B cell (primary cell): ENCODE data around the gene AFAP1L1. TPM values are rescaled to one million over a fixed set of nuclear protein-coding genes. Genes with fewer than 3 reads are reported as not detected.
A peak's percentile ranks its signal among the peaks of the same experiment; 100 is the strongest.

Source experiments
- ATAC-seq: fragments of 200-7000 bp; cut with Tn5 transposase; one replicate; pipeline ENCODE4 v1.10.0; 2021; ENCODE audit warnings: low read depth, mild to moderate bottlenecking, moderate number of reproducible peaks, moderate library complexity
- CTCF ChIA-PET: fragments of 350-600 bp; sonication (Branson Sonifier 250); formaldehyde crosslinking; loops from one replicate; lab custom pipeline; 2021; ENCODE audit warnings: antibody characterized with exemption, inconsistent platforms; lab: Charles Lee
- POLR2A ChIA-PET: fragments of 350-600 bp; sonication (Branson Sonifier 250); formaldehyde crosslinking; loops from one replicate; lab custom pipeline; 2021; ENCODE audit warnings: antibody characterized with exemption; lab: Charles Lee
- DNase-seq: peaks from one replicate; pipeline ENCODE4 v3.0.0; 2013
- H2AFZ ChIP-seq: 2 replicates; pipeline ENCODE4 v1.6.1; 2012; ENCODE audit warnings: mild to moderate bottlenecking, low read depth, low read length; ENCODE audit not compliant: insufficient read depth, poor library complexity, severe bottlenecking
- H3K27ac ChIP-seq, 2 donors: 1 replicate in 1 of 2; 2 replicates in 1 of 2; pipeline ENCODE4 v1.5.1; 2012 to 2013; ENCODE audit warnings: low read length in 2 of 2, mild to moderate bottlenecking in 2 of 2, moderate library complexity in 1 of 2
- H3K27me3 ChIP-seq, 4 experiments: fragments of 200-600 bp in 1 of 4; sonication (generic) in 1 of 4; replicated peaks in 1 of 4; 1 replicate in 2 of 4; 2 replicates in 2 of 4; pipeline versions ENCODE4 v1.6.1 to v1.7.0; 2013 to 2016; ENCODE audit warnings: low read length in 3 of 4, mild to moderate bottlenecking in 2 of 4, mixed read lengths in 1 of 4, moderate library complexity in 1 of 4; ENCODE audit not compliant: insufficient read depth in 4 of 4, control insufficient read depth in 3 of 4; ENCODE audit errors: control extremely low read depth in 1 of 4
- H3K36me3 ChIP-seq, 2 experiments: replicated peaks in 1 of 2; 1 replicate in 1 of 2; 2 replicates in 1 of 2; pipeline versions ENCODE4 v1.6.1 to v1.7.1; 2013; ENCODE audit warnings: low read length in 1 of 2; ENCODE audit not compliant: insufficient read depth in 2 of 2, control insufficient read depth in 1 of 2; ENCODE audit errors: control extremely low read depth in 1 of 2, extremely low read depth in 1 of 2
- H3K4me1 ChIP-seq, 2 donors: fragments of 200-600 bp in 1 of 2; sonication (generic) in 1 of 2; 1 replicate in 1 of 2; 2 replicates in 1 of 2; pipeline versions ENCODE4 v1.5.1 to v1.6.1; 2013 to 2017; ENCODE audit warnings: low read length in 2 of 2; ENCODE audit not compliant: control insufficient read depth in 2 of 2, insufficient read depth in 2 of 2
- H3K4me2 ChIP-seq: replicated peaks from 2 replicates; pipeline ENCODE3; 2012; ENCODE audit warnings: mild to moderate bottlenecking, low read depth, low read length; ENCODE audit not compliant: poor library complexity, severe bottlenecking
- H3K4me3 ChIP-seq, 5 experiments: fragments of 200-600 bp in 1 of 5; sonication (generic) in 1 of 5; 1 replicate in 3 of 5; 2 replicates in 2 of 5; pipeline versions ENCODE4 v1.5.1 to v1.7.0; 2011 to 2016; ENCODE audit warnings: low read length in 4 of 5, mild to moderate bottlenecking in 4 of 5, low read depth in 2 of 5, control low read depth in 1 of 5, moderate library complexity in 1 of 5; ENCODE audit not compliant: insufficient read depth in 1 of 5; ENCODE audit errors: control extremely low read depth in 1 of 5, extremely low read depth in 1 of 5
- H3K79me2 ChIP-seq: fragments of 200-600 bp; sonication (generic); one replicate; pipeline ENCODE4 v1.6.0; 2016; ENCODE audit warnings: low read length; ENCODE audit not compliant: control insufficient read depth, insufficient read depth
- H3K9ac ChIP-seq: fragments of 200-600 bp; sonication (generic); 2 replicates; pipeline ENCODE4 v1.6.1; 2017; ENCODE audit warnings: mild to moderate bottlenecking, low read length, moderate library complexity
- H3K9me3 ChIP-seq, 3 donors: one replicate each; pipeline versions ENCODE4 v1.6.1 to v1.7.1; 2013; ENCODE audit warnings: low read length in 2 of 3; ENCODE audit not compliant: control insufficient read depth in 2 of 3, insufficient read depth in 1 of 3; ENCODE audit errors: control extremely low read depth in 1 of 3
- H4K20me1 ChIP-seq: 2 replicates; pipeline ENCODE4 v1.6.0; 2012; ENCODE audit warnings: mild to moderate bottlenecking, low read length; ENCODE audit not compliant: insufficient read depth, control insufficient read depth, poor library complexity, severe bottlenecking
- H3K27ac Mint-ChIP-seq: one replicate; pipeline ENCODE4 v1.8.0; 2021; ENCODE audit warnings: mixed read lengths
- H3K27me3 Mint-ChIP-seq: one replicate; pipeline ENCODE4 v1.8.0; 2021; ENCODE audit warnings: mixed read lengths
- H3K4me1 Mint-ChIP-seq: one replicate; pipeline ENCODE4 v1.8.0; 2021; ENCODE audit warnings: mixed read lengths
- H3K4me3 Mint-ChIP-seq: one replicate; pipeline ENCODE4 v1.8.0; 2021; ENCODE audit warnings: mixed read lengths
- H3K9me3 Mint-ChIP-seq: one replicate; pipeline ENCODE4 v1.8.0; 2022; ENCODE audit warnings: mixed read lengths; ENCODE audit not compliant: insufficient read depth
- CTCF ChIP-seq: fragments of 200-600 bp; IDR thresholded peaks from one replicate; pipeline ENCODE4 v1.8.0; 2022; ENCODE audit warnings: antibody characterized with exemption, mild to moderate bottlenecking
- EZH2 ChIP-seq: IDR thresholded peaks from 2 replicates; pipeline ENCODE4 v1.6.1; 2012; ENCODE audit warnings: borderline replicate concordance, low read depth, mild to moderate bottlenecking, moderate library complexity, low read length; ENCODE audit not compliant: insufficient read depth, poor library complexity, severe bottlenecking
- WGBS: methylation state at CpG from one replicate; pipeline ENCODE4 v1.1.5; 2013; ENCODE audit warnings: missing lambda C conversion rate; ENCODE audit not compliant: insufficient coverage; 5-methylcytosine and 5-hydroxymethylcytosine counted together
- intact Hi-C: fragments of 100-400 bp; cut with micrococcal nuclease; formaldehyde crosslinking; loops from one replicate; pipeline ENCODE4 v1.10.0; 2022
- polyA minus RNA-seq: library from RNA; depleted of rRNA, polyadenylated mRNA; stranded (reverse); fragments of >200 nt; gene quantifications from 2 replicates; pipeline ENCODE4 v1.2.3, GENCODE V29; 2012
- polyA plus RNA-seq: library from polyadenylated mRNA; depleted of rRNA; stranded (reverse); fragments of >200 nt; gene quantifications from 2 replicates; pipeline ENCODE4 v1.2.3, GENCODE V29; 2012
- total RNA-seq, 2 donors: library from RNA; stranded (reverse); fragments of 120-200 nt in 1 of 2; gene quantifications; 1 replicate in 1 of 2; 2 replicates in 1 of 2; pipeline versions ENCODE4 v1.2.3 to v1.2.4, GENCODE V29; 2013 to 2022

The AFAP1L1 gene
- not detected in 2 replicates for total RNA-seq
- total RNA-seq (2013), result 2.5 TPM
- not detected in 2 replicates for polyA plus RNA-seq
- polyA minus RNA-seq, result 0.07 TPM in 1 of 2 replicates, not detected in the other

- ATAC-seq (peak; percentile 45), DNase-seq (peak; percentile 30)
- intact Hi-C loops, result no loop called here
- under 1% methylated on average over 77 of the region's 81 CpGs for WGBS
- Mint-ChIP-seq H3K27me3 (peaks cover 55% of the 10 kb centered on the region), H3K27ac (peak within 1 kb of the TSS; percentile 32), H3K4me3 (peak within 1 kb of the TSS; percentile 87), H3K4me1 (peaks cover 9% of the 10 kb centered on the region), H3K9me3 (peaks cover 16% of the 10 kb centered on the region)
- Histone ChIP-seq H3K4me1 (peaks cover 10 to 12% of the 10 kb centered on the region in 2 donors), H3K9ac (peak within 1 kb of the TSS; percentile 57), H3K36me3 (no peaks in the 10 kb centered on the region), H3K27ac (no peak within 1 kb of the TSS), H4K20me1 (no peaks in the 10 kb centered on the region), H2AFZ (peak within 1 kb of the TSS; percentile 74), H3K4me2 (peak within 1 kb of the TSS; percentile 84), H3K9me3 (peaks cover 2 to 43% (median 19%) of the 10 kb centered on the region in 3 donors), H3K27me3 (peaks cover 0 to 38% (median 20%) of the 10 kb centered on the region in 4 experiments), H3K4me3 (peak within 1 kb of the TSS in 4 of 5 experiments; percentile 35 to 52 (median 44)), H3K79me2 (no peaks in the 10 kb centered on the region)
- POLR2A ChIA-PET, result no interaction called here
- no peak for TF ChIP-seq CTCF
- TF ChIP-seq EZH2, result no peak
- CTCF ChIA-PET, result no interaction called here
Measured at GRCh38 chr5:149271716-149272563, at the start of gene AFAP1L1. Gene AFAP1L1, plus strand, starts transcription at chr5:149271859. Its CDS starts 110 bp downstream, at chr5:149271969.
